T-helper 1 cell treated with Interleukin-12 subunit alpha and Interleukin-12 subunit beta and Interleukin-4 antibody, amounts not matched to agents 30 μg/mL and 1 μg/mL, for 36 hours (primary cell): ENCODE results near the gene SCP2.

Source experiments
- H3K27ac Mint-ChIP-seq: one replicate; pipeline ENCODE4 v1.8.0; 2021; ENCODE audit warnings: mild to moderate bottlenecking, mixed read lengths
- H3K27me3 Mint-ChIP-seq: one replicate; pipeline ENCODE4 v1.8.0; 2021; ENCODE audit warnings: low read depth, mixed read lengths
- H3K36me3 Mint-ChIP-seq: one replicate; pipeline ENCODE4 v1.8.0; 2021; ENCODE audit warnings: low read depth, mixed read lengths
- H3K4me1 Mint-ChIP-seq: one replicate; pipeline ENCODE4 v1.8.0; 2021; ENCODE audit warnings: low read depth, mixed read lengths
- H3K4me3 Mint-ChIP-seq: one replicate; pipeline ENCODE4 v1.8.0; 2021; ENCODE audit warnings: mild to moderate bottlenecking, moderate library complexity, mixed read lengths
- H3K9me3 Mint-ChIP-seq: one replicate; pipeline ENCODE4 v1.8.0; 2021; ENCODE audit warnings: mixed read lengths

Gene SCP2

GRCh38 chr1:53068314-53069099, 141.4 kb downstream of the SCP2 start:
- Mint-ChIP-seq H3K9me3 (no peaks in the 10 kb centered on the region), H3K27ac (no peak overlapping the region)

GRCh38 chr1:53069265-53069662, 142.2 kb downstream of the SCP2 start:
- no peak overlapping the region for H3K27ac Mint-ChIP-seq
- no peak overlapping the region for H3K4me3 Mint-ChIP-seq
- H3K9me3 Mint-ChIP-seq, result no peaks in the 10 kb centered on the region
- no peaks in the 10 kb centered on the region for H3K36me3 Mint-ChIP-seq
- peaks cover 12% of the 10 kb centered on the region for H3K27me3 Mint-ChIP-seq
- H3K4me1 Mint-ChIP-seq, result no peaks in the 10 kb centered on the region

More at GRCh38 chr1:53068314-53069099, 141.4 kb downstream of the SCP2 start:
- Mint-ChIP-seq H3K4me1 (no peaks in the 10 kb centered on the region), H3K4me3 (no peak overlapping the region), H3K27me3 (peaks cover 19% of the 10 kb centered on the region), H3K36me3 (no peaks in the 10 kb centered on the region)

GRCh38 chr1:53069663-53070327, 142.7 kb downstream of the SCP2 start:
- no peaks in the 10 kb centered on the region for H3K4me1 Mint-ChIP-seq
- no peak overlapping the region for H3K27ac Mint-ChIP-seq
- H3K9me3 Mint-ChIP-seq, result no peaks in the 10 kb centered on the region
- no peaks in the 10 kb centered on the region for H3K36me3 Mint-ChIP-seq
- no peak overlapping the region for H3K4me3 Mint-ChIP-seq
- H3K27me3 Mint-ChIP-seq, result peaks cover 8% of the 10 kb centered on the region

- Mint-ChIP-seq H3K36me3 (no peaks in the 10 kb centered on the region), H3K27ac (no peak overlapping the region), H3K27me3 (peaks cover 1% of the 10 kb centered on the region), H3K9me3 (no peaks in the 10 kb centered on the region), H3K4me3 (no peak overlapping the region), H3K4me1 (no peaks in the 10 kb centered on the region)
These were observed 143.5 kb downstream of the SCP2 start for GRCh38 chr1:53070621-53071020.

- H3K27ac Mint-ChIP-seq, result no peak overlapping the region
- no peaks in the 10 kb centered on the region for H3K36me3 Mint-ChIP-seq
- H3K4me3 Mint-ChIP-seq, result no peak overlapping the region
- H3K4me1 Mint-ChIP-seq, result no peaks in the 10 kb centered on the region
- H3K27me3 Mint-ChIP-seq, result no peaks in the 10 kb centered on the region
- H3K9me3 Mint-ChIP-seq, result no peaks in the 10 kb centered on the region
These were observed 144.2 kb downstream of the SCP2 start for GRCh38 chr1:53071167-53071865.

GRCh38 chr1:53071915-53072314, 144.8 kb downstream of the SCP2 start:
- Mint-ChIP-seq H3K9me3 (no peaks in the 10 kb centered on the region), H3K4me1 (no peaks in the 10 kb centered on the region), H3K27ac (no peak overlapping the region)

GRCh38 chr1:53073287-53073686, 146.2 kb downstream of the SCP2 start:
- Mint-ChIP-seq H3K27me3 (no peaks in the 10 kb centered on the region), H3K9me3 (no peaks in the 10 kb centered on the region), H3K36me3 (no peaks in the 10 kb centered on the region), H3K4me1 (no peaks in the 10 kb centered on the region), H3K27ac (no peak overlapping the region), H3K4me3 (no peak overlapping the region)

More at GRCh38 chr1:53071915-53072314, 144.8 kb downstream of the SCP2 start:
- no peaks in the 10 kb centered on the region for H3K36me3 Mint-ChIP-seq
- H3K27me3 Mint-ChIP-seq, result no peaks in the 10 kb centered on the region
- no peak overlapping the region for H3K4me3 Mint-ChIP-seq

GRCh38 chr1:53073868-53074311, 146.8 kb downstream of the SCP2 start:
- Mint-ChIP-seq H3K27ac (no peak overlapping the region), H3K9me3 (no peaks in the 10 kb centered on the region), H3K27me3 (no peaks in the 10 kb centered on the region), H3K4me1 (no peaks in the 10 kb centered on the region), H3K36me3 (no peaks in the 10 kb centered on the region), H3K4me3 (no peak overlapping the region)

- H3K4me3 Mint-ChIP-seq, result no peak overlapping the region
- H3K27me3 Mint-ChIP-seq, result no peaks in the 10 kb centered on the region
- no peaks in the 10 kb centered on the region for H3K9me3 Mint-ChIP-seq
- H3K36me3 Mint-ChIP-seq, result no peaks in the 10 kb centered on the region
- H3K4me1 Mint-ChIP-seq, result no peaks in the 10 kb centered on the region
- H3K27ac Mint-ChIP-seq, result no peak overlapping the region
These were observed 147.5 kb downstream of the SCP2 start for GRCh38 chr1:53074313-53075154.

GRCh38 chr1:53075206-53075605, 148.1 kb downstream of the SCP2 start:
- Mint-ChIP-seq H3K9me3 (no peaks in the 10 kb centered on the region), H3K27ac (no peak overlapping the region), H3K4me1 (no peaks in the 10 kb centered on the region), H3K36me3 (no peaks in the 10 kb centered on the region), H3K4me3 (no peak overlapping the region), H3K27me3 (no peaks in the 10 kb centered on the region)

- Mint-ChIP-seq H3K4me1 (no peaks in the 10 kb centered on the region), H3K27ac (no peak overlapping the region), H3K9me3 (no peaks in the 10 kb centered on the region), H3K36me3 (no peaks in the 10 kb centered on the region), H3K4me3 (no peak overlapping the region), H3K27me3 (no peaks in the 10 kb centered on the region)
These were observed 148.7 kb downstream of the SCP2 start for GRCh38 chr1:53075761-53076163.

GRCh38 chr1:53076165-53076564, 149.1 kb downstream of the SCP2 start:
- Mint-ChIP-seq H3K36me3 (no peaks in the 10 kb centered on the region), H3K27me3 (no peaks in the 10 kb centered on the region), H3K4me1 (no peaks in the 10 kb centered on the region), H3K4me3 (no peak overlapping the region), H3K27ac (no peak overlapping the region), H3K9me3 (no peaks in the 10 kb centered on the region)

GRCh38 chr1:53076721-53077598, 149.9 kb downstream of the SCP2 start:
- no peak overlapping the region for H3K4me3 Mint-ChIP-seq
- H3K27me3 Mint-ChIP-seq, result no peaks in the 10 kb centered on the region
- no peaks in the 10 kb centered on the region for H3K9me3 Mint-ChIP-seq
- no peak overlapping the region for H3K27ac Mint-ChIP-seq
- no peaks in the 10 kb centered on the region for H3K4me1 Mint-ChIP-seq
- no peaks in the 10 kb centered on the region for H3K36me3 Mint-ChIP-seq
